ENCODE results near the gene LAMA5. TPM values are rescaled to one million over a fixed set of nuclear protein-coding genes. Genes with fewer than 3 reads are reported as not detected.
A peak's percentile ranks its signal among the peaks of the same experiment; 100 is the strongest.

Gene LAMA5
- total RNA-seq, 2 experiments from 2014 or later, result 0.16 to 0.78 TPM

- no peak for TF ChIP-seq CTCF (IDR thresholded peaks at IDR 0.05)
- CTCF ChIA-PET, result no interaction called here
- peak overlapping the region; percentile 95 for H3K4me3 Mint-ChIP-seq
- POLR2A ChIA-PET, result interaction anchor here (0.8 kb wide), 1 partner anchor 18 kb away, joined by 4 read pairs; no protein-coding TSS in a partner anchor
- DNase-seq (no peak), ATAC-seq (ENCODE audit: poor library complexity) (no peak)
- H3K9me3 ChIP-seq (ENCODE audit: control insufficient read depth in 1 of 2, insufficient read depth in 1 of 2, low read length in 2 of 2), result no peaks in the 10 kb centered on the region
- peaks cover 46% of the 10 kb centered on the region for H3K36me3 Mint-ChIP-seq (ENCODE audit: low read depth)
- H3K4me1 ChIP-seq (ENCODE audit: insufficient read depth, low read length), result peaks cover 33% of the 10 kb centered on the region
- no peaks in the 10 kb centered on the region for H3K9me3 Mint-ChIP-seq
- peaks cover 38% of the 10 kb centered on the region for H3K4me1 Mint-ChIP-seq (ENCODE audit: low read depth)
- H3K27ac Mint-ChIP-seq, result peak overlapping the region; percentile 91
- H3K4me3 ChIP-seq (ENCODE audit: low read length), result no peak overlapping the region
- peaks cover 39% of the 10 kb centered on the region for H3K36me3 ChIP-seq (ENCODE audit: insufficient read depth, low read length)
- intact Hi-C loops (cut with DNase I, micrococcal nuclease), result loop anchor here (5.0 to 10.0 kb wide), 3 partner anchors 267 to 826 kb away; partner anchors contain the start of genes LSM14B (in 1 of the 2), MRGBP (in 1 of the 2) and YTHDF1 (in 1 of the 2)
- no peaks in the 10 kb centered on the region for H3K27me3 Mint-ChIP-seq
- no peak overlapping the region for H3K27ac ChIP-seq (ENCODE audit: low read depth in 1 of 2, low read length in 2 of 2)
- H3K27me3 ChIP-seq (ENCODE audit: control insufficient read depth in 1 of 2, insufficient read depth in 2 of 2, low read length in 2 of 2), result no peaks in the 10 kb centered on the region
These were observed 21.9 kb upstream of the LAMA5 start for GRCh38 chr20:62388839-62389600.

GRCh38 chr20:62387933-62388635 is 21.0 kb upstream of the LAMA5 start:
- H3K4me3 ChIP-seq (ENCODE audit: low read length), result peak overlapping the region; percentile 91
- ATAC-seq (ENCODE audit: poor library complexity), result no peak

More at GRCh38 chr20:62387933-62388635, 21.0 kb upstream of the LAMA5 start:
- H3K36me3 Mint-ChIP-seq (ENCODE audit: low read depth), result peaks cover 51% of the 10 kb centered on the region
- H3K4me3 Mint-ChIP-seq, result peak overlapping the region; percentile 95
- no peak for DNase-seq
- H3K27ac ChIP-seq (ENCODE audit: low read depth in 1 of 2, low read length in 2 of 2), result peak overlapping the region; percentile 45 to 84
- H3K27ac Mint-ChIP-seq, result peak overlapping the region; percentile 91
- peaks cover 44% of the 10 kb centered on the region for H3K4me1 Mint-ChIP-seq (ENCODE audit: low read depth)
- no peaks in the 10 kb centered on the region for H3K9me3 Mint-ChIP-seq
- no peaks in the 10 kb centered on the region for H3K9me3 ChIP-seq (ENCODE audit: control insufficient read depth in 1 of 2, insufficient read depth in 1 of 2, low read length in 2 of 2)
- intact Hi-C loops (cut with DNase I, micrococcal nuclease), result loop anchor here (1.0 to 10.0 kb wide), 6 partner anchors 17 to 827 kb away; partner anchors contain the start of genes LSM14B (in 1 of the 2), MRGBP (in 1 of the 2), PSMA7 (in 1 of the 2) and SS18L1 (in 1 of the 2)
- POLR2A ChIA-PET, result interaction anchor here (0.8 to 1.6 kb wide), 2 partner anchors 19 to 22 kb away, joined by 4 to 5 read pairs; no protein-coding TSS in a partner anchor
- TF ChIP-seq CTCF (IDR thresholded peaks at IDR 0.05), result no peak
- H3K27me3 ChIP-seq (ENCODE audit: control insufficient read depth in 1 of 2, insufficient read depth in 2 of 2, low read length in 2 of 2), result no peaks in the 10 kb centered on the region
- no peaks in the 10 kb centered on the region for H3K27me3 Mint-ChIP-seq
- H3K4me1 ChIP-seq (ENCODE audit: insufficient read depth, low read length), result peaks cover 33% of the 10 kb centered on the region
- CTCF ChIA-PET, result no interaction called here
- peaks cover 36% of the 10 kb centered on the region for H3K36me3 ChIP-seq (ENCODE audit: insufficient read depth, low read length)
